GM10847 (cell line): ENCODE data around the gene PALM2AKAP2.

ENCODE experiments used
- POLR2A ChIP-seq: IDR thresholded peaks from 2 replicates; pipeline ENCODE4 v1.6.1; 2011; ENCODE audit not compliant: insufficient read length; ENCODE audit errors: extremely low read depth

PALM2AKAP2 gene

GRCh38 chr9:109767404-109767803 lies 12.6 kb upstream of the PALM2AKAP2 start:
- no peak for TF ChIP-seq POLR2A

GRCh38 chr9:109767814-109768213 lies 12.2 kb upstream of the PALM2AKAP2 start:
- TF ChIP-seq POLR2A = no peak

GRCh38 chr9:109769250-109769649 lies 10.7 kb upstream of the PALM2AKAP2 start:
- TF ChIP-seq POLR2A = no peak

- TF ChIP-seq POLR2A = no peak
Observed at GRCh38 chr9:109770101-109770500, 9.9 kb upstream of the PALM2AKAP2 start.

- no peak for TF ChIP-seq POLR2A
Observed at GRCh38 chr9:109771087-109771486, 8.9 kb upstream of the PALM2AKAP2 start.

- no peak for TF ChIP-seq POLR2A
Observed at GRCh38 chr9:109771796-109772531, 8.0 kb upstream of the PALM2AKAP2 start.

GRCh38 chr9:109775516-109775915 lies 4.5 kb upstream of the PALM2AKAP2 start:
- TF ChIP-seq POLR2A = no peak

- no peak for TF ChIP-seq POLR2A
Observed at GRCh38 chr9:109776391-109776790, 3.6 kb upstream of the PALM2AKAP2 start.

- no peak for TF ChIP-seq POLR2A
Observed at GRCh38 chr9:109780453-109781033, 545 bp downstream of the PALM2AKAP2 start.

GRCh38 chr9:109781086-109781485 lies 1.1 kb downstream of the PALM2AKAP2 start:
- TF ChIP-seq POLR2A = no peak

GRCh38 chr9:109781541-109782197 lies 1.7 kb downstream of the PALM2AKAP2 start:
- no peak for TF ChIP-seq POLR2A

GRCh38 chr9:109787735-109788134 lies 7.7 kb downstream of the PALM2AKAP2 start:
- TF ChIP-seq POLR2A = no peak

GRCh38 chr9:109789556-109789955 lies 9.6 kb downstream of the PALM2AKAP2 start:
- no peak for TF ChIP-seq POLR2A

GRCh38 chr9:109789971-109790370 lies 10.0 kb downstream of the PALM2AKAP2 start:
- TF ChIP-seq POLR2A = no peak

GRCh38 chr9:109791003-109791677 lies 11.1 kb downstream of the PALM2AKAP2 start:
- TF ChIP-seq POLR2A = no peak

GRCh38 chr9:109791747-109792146 lies 11.7 kb downstream of the PALM2AKAP2 start:
- no peak for TF ChIP-seq POLR2A
